ENCODE data around the gene SMAD9.

SMAD9 gene

DNA sequence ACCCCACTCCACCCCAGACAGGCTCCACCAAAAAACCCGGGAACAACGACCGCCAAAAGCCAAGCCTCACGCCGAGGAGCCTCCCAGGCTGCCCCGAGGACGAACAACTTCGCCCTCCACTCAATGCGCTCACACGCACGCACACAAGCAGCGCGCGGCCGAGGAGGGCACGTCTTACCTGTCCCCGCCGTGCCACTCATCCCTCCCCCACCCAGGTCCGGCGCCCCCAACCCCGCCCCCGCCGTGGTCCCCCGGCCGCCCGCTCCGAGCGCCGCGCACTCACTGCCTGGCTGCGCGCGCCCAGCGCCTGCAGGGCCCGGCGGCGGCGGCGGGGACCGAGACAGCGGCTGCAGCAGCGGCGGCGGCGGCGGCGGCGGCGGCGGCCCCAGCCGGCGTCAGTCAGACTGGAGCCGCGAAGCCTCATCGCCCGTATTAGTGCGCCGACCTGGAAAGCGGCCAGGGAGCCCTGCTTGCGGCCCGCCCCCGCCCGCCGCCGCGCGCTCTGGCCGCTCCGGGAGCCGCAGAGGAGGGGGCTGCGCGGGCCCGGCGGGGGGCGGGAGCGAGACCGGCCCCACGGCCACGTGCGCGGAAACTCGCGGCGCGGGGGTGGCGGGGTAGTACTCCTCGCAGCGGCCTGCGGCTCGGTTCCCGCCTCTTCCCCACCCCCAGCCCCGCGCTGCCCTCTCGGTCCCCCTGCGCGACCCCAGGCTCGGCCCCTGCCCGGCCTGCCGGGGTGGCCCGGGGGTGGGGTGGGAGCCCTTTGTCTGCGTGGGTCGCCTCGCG is at the start of gene SMAD9:
Gene SMAD9 (minus strand): TSS at position 406 of the 783 bp plus-strand sequence. CDS start 40,549 bp downstream, outside the sequence.
- FAIRE-seq, result no peak

DNA sequence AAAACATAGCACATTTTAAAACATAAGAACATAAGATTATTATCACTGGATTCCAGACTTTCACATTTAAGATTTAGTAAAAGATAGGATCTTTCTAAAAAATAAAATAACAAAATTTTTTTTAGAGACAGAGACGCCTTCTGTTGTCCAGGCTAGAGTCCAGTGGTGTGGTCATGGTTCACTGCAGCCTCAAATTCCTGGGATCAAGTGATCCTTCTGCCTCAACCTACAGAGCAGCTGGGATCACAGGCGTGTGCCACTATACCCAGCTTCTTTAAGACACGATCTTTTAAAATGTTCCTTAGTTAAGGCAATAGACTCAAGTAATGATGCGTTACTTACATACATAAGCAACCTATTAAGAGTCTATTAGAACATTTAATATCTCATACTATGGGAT is 46.4 kb upstream of the SMAD9 start:
- no peak for FAIRE-seq

DNA sequence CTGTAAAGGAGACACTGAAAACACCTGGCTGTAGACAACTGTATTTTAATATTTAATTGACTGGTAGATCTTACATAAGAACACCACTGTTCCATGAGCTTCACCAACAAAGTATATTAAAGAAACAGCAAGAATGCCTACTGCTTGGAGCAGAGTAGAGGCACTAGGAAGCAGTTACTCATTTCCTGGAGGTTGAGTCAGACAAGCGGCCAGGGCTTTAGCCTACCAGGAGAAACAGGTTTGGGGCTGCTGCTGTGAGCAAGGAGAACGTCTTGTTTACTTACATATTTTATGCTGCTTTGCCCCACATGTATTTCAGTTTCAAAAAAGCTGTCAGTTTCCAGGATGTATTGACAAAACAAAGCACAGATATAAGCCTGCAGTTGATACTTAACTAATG is 45.7 kb upstream of the SMAD9 start:
- no peak for FAIRE-seq

GRCh38 chr13:36959456-36960116 is 39.5 kb upstream of the SMAD9 start:
- no peak for FAIRE-seq

DNA sequence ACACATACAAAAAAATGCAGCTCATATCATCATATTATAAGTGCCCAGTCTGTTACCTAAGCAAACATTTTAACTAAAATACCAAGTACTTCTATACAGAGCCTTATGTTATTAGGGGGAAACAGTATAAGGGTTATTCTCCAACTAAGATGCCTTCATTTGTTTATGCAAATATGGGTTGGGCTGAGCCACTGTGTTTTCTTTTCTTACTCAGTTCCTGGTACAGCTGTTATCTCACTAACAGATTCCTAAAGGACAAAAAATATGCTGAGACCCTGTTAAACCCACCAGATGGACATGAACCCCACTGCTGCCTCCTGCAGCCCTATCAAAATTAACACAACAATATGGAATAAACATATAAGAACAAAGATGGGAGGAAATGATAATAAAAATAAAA is 34.5 kb upstream of the SMAD9 start:
- no peak for FAIRE-seq

GRCh38 chr13:36950920-36951319 is 30.9 kb upstream of the SMAD9 start:
- no peak for FAIRE-seq

- no peak for FAIRE-seq
These were observed 30.3 kb upstream of the SMAD9 start for GRCh38 chr13:36950330-36950729.

DNA sequence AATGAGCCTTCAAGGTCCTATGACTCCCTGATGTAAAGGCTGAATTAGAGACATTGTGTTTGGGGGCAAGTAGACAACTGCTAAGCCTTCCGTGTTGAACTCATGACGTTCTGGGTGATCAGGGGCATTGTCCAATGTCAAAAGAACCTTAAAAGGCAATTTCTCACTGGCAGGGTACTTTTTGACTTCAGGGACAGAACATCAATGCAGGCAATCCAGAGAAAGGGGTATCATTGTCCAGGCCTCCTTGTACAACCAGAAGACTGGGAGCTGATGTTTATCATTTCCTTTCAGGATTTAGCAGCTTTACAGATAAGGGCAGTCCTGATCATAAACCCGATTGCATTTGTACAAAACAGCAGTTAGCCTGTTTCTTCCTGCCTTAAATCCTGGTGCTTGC is 25.0 kb upstream of the SMAD9 start:
- FAIRE-seq, result no peak

GRCh38 chr13:36925603-36926002 is 5.6 kb upstream of the SMAD9 start:
- FAIRE-seq, result no peak

DNA sequence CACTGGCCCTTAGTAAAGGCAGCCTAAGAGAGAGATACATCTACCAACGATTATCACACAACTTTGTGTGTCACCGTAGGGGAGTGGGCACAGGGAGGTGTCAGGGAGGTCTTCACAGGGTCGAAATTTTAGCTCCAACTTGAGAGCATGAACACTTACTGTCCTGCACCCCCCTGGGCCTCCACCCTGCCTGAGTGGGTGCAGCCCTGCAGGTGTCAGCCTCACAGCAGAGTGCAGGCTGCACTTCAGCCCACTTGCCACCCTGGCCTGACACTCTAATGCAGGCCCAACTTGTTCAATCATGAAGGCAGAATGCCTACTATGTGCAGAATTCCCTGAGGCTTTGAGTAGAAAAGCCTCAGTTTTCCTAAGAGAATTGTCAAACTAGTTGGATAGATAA is 4.0 kb upstream of the SMAD9 start:
- FAIRE-seq, result no peak

DNA sequence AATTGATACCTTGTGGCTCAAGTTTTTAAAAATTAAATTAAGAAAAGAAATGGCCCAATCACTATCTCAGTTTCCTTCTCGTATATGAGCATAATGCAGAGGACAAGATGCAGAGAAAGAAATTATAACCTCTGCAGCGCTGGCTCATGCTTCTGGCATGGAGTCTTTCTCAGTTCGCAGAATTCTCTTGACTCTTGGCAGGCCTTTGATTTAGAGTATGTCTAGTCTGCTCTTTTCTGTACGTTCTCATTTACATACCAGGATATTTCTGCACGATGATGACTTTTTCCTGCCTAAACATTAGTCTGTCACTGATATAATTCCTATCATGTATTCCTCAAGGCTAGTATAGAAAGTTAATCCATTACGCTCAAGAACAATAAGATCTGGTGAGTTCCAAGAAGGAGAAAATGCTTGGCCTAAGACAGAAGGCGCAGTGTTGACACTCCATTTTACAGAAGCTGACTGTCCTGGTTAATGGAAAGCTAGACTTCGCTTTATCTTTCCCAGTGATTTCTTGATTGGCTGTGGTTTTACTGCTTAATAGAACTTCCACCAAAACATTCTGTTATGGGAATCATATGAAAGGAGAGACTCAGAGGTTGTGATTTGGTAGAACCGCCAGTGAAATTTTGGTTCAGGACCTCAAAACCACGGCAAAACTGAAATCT is 1.7 kb upstream of the SMAD9 start:
- no peak for FAIRE-seq

DNA sequence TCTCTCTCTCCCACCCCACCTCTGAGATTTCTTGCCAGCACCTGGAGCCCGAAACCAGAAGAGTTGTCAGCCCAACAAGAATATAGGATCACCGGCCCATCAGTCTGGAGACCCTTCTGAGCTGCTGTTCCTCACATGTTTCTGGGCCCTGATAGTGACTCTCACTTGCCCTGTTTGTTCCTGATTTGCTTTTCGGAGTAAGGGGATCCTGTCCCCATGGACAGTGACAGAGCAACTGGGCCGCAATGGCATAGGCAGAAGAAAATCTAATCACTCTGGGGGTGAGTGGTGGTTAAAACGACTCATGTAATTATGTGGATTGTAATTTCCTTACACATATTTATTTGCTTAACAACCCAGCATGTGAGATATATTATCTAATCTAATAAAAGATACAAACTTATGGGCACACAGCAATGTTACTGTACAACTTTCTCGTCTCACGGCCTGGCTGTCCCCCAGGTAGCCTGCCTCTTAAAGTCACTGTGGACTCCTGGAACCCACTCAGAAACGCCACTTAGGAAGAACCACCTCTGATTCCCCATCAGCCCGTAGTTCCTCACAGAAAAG is 663 bp upstream of the SMAD9 start:
- FAIRE-seq, result no peak

GRCh38 chr13:36919171-36919832 is 736 bp downstream of the SMAD9 start:
- no peak for FAIRE-seq

DNA sequence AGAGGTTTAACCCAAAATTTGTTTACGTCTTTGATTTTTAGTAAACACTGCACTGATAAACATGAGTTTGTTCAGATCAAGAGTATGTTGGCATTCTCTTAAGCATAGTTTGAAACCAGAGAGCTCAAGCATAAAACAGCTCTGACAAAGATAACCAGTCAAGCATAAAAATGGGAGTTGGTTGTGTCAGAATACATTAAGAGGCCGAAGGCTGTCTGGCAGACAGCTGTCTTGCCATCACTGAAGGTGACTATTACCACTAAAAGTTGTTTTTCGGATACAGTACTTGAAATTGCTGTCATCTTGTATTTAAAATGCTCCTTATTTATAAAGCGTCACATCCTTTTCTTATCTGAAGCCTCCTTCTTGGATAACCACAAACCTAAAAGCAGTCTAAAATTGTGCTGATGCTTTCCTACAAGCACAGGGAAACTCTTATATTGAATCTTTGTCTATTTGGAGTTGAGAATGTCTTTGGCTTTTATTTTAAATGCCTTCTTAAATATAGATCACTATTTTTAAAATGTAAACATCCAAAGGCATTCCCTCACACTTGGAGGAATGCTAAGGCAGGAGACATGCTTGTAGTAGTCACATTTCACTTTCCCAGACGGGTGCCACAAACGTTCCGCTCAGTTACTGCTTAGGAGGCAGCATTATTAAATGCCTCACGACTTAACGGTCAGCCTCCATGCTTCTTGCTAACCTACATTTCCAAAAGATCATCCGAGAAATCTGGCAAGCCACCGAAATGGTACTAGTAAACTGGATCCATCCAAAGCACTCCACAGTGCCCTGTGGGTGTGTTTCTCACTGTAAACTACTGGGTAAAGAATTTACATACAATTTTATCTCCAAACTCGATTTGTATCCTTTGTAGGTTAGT is 1.5 kb downstream of the SMAD9 start:
- no peak for FAIRE-seq

DNA sequence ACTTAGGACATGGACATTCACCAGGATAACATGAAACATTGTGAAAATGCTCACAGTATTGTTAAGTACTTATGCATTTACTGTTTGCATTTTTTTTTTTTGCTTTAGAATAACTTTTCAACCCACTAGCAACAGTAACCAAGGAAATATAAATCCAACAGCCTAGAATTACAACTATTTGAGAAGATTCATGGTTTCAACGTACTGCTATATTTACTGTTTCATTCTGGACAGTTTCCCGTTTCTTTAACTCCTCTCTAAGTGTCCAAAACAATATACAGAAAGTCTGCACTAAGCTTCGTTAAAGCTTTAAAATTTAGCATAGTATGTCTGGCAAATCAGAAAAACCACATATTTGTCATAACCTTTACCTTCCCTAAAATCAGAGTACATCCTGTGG is 2.7 kb downstream of the SMAD9 start:
- no peak for FAIRE-seq

- FAIRE-seq, result no peak
These were observed 4.0 kb downstream of the SMAD9 start for GRCh38 chr13:36915896-36916640.

- FAIRE-seq, result no peak
These were observed 4.9 kb downstream of the SMAD9 start for GRCh38 chr13:36915106-36915505.

GRCh38 chr13:36914648-36915047 is 5.4 kb downstream of the SMAD9 start:
- no peak for FAIRE-seq

DNA sequence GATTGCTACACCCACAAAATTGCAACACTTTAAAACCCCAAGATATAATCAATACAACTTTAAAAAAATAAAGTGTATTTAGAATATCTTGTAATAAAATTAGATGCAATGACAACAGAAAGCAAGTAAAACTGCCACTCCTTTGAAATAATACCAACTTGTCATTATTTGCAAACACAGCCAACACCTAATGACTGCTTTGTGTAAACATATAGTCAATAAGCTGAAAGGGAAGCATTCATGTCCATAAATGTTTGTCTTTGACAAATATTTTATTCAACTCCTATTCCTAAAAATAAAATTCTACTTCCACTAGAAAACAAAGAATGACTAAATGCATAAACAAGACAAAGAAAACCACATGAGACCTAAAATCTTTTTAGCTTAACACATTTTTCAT is 6.6 kb downstream of the SMAD9 start:
- no peak for FAIRE-seq

GRCh38 chr13:36912973-36913372 is 7.1 kb downstream of the SMAD9 start:
- no peak for FAIRE-seq

- FAIRE-seq, result no peak
These were observed 7.7 kb downstream of the SMAD9 start for GRCh38 chr13:36912369-36912768.
